SJCRH30 (cell line): Measurements from ENCODE around the gene NOL9. TPM values are rescaled to one million over a fixed set of nuclear protein-coding genes. Genes with fewer than 3 reads are reported as not detected.
A peak's percentile ranks its signal among the peaks of the same experiment; 100 is the strongest.

ENCODE experiments used
- DNase-seq, 2 experiments: peaks; one replicate each; pipeline ENCODE4 v3.0.0-alpha.2; 2015 to 2020
- H3K27ac ChIP-seq: fragments of 250-450 bp; sonication (Bioruptor Pico); 2 replicates; pipeline ENCODE4 v1.5.1; 2020; ENCODE audit warnings: mild to moderate bottlenecking, moderate library complexity
- H3K27me3 ChIP-seq: fragments of 250-450 bp; sonication (Bioruptor Pico); 2 replicates; pipeline ENCODE4 v1.5.1; 2020; ENCODE audit warnings: mild to moderate bottlenecking, moderate library complexity
- H3K36me3 ChIP-seq: fragments of 250-450 bp; sonication (Bioruptor Pico); 2 replicates; pipeline ENCODE4 v1.5.1; 2020; ENCODE audit warnings: mild to moderate bottlenecking, moderate library complexity
- H3K4me1 ChIP-seq: fragments of 250-450 bp; sonication (Bioruptor Pico); 2 replicates; pipeline ENCODE4 v1.5.1; 2020; ENCODE audit warnings: mild to moderate bottlenecking, moderate library complexity
- H3K4me3 ChIP-seq: fragments of 250-450 bp; sonication (Bioruptor Pico); 2 replicates; pipeline ENCODE4 v1.5.1; 2020; ENCODE audit warnings: mild to moderate bottlenecking, moderate library complexity
- H3K9me3 ChIP-seq: fragments of 250-450 bp; sonication (Bioruptor Pico); replicated peaks from 2 replicates; pipeline ENCODE4 v1.5.1; 2020; ENCODE audit warnings: mild to moderate bottlenecking, moderate library complexity
- total RNA-seq: library from RNA; depleted of rRNA; stranded (reverse); fragments of >200 nt; shearing (Covaris generic); gene quantifications from 2 replicates; pipeline ENCODE4 v1.2.3, GENCODE V29; 2014

The NOL9 gene
- total RNA-seq, 1 experiment from 2014 or later, result 63.5 TPM

DNA sequence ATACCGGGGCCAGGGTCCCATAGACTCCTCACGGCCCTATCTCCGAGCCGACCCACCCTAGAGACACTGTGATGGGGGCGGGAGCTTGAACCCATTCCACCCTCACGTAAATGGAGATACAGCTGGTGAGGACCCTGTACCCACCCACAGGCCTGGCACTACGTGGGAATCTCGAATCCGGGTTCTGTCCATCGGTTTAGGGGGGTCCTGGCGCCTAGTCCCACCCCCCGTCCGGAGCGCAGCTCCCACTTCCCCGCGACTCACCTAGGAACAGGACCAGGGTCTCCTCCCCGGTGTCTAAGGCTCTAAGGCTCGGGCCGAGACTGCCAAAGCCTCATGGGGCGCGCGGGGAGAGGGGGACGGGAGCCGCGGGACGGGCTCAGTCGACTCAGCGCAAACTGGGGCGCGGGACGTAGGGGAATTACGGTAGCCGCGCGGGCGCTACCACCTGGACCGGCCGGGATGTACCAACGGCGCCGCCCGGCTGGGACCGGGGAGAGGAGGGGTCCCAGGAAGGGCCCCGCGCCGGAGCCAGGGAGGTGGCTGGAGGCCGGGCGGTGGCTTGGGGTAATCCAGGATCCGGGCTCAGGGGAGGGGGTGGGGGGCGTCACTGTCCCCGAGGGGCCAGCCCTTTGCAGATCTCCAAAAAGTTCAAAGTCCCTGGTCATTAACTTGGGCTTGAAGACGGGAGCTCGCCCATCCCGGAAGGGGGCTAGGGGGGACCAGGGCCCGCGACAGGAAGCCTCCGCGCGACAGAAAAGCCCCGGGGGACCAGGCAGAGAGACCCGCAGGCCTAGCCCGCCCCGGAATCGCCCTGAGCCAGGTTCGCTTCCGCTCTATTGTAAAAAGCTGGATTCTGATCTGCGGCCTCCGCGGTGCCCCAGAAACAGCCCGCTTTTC is 63.9 kb downstream of the NOL9 start:
- Histone ChIP-seq H3K36me3 (no peaks in the 10 kb centered on the region), H3K27me3 (0 out of 2 replicates have a peak, but pooled peaks cover 2% of the 10 kb centered on the region), H3K27ac (peak overlapping the region; percentile 36; the same call in 1 of the 2 replicates), H3K4me3 (peak overlapping the region; percentile 72), H3K9me3 (no peaks in the 10 kb centered on the region), H3K4me1 (peaks cover 14% of the 10 kb centered on the region)
- DNase-seq, result peak; percentile 89 to 92

DNA sequence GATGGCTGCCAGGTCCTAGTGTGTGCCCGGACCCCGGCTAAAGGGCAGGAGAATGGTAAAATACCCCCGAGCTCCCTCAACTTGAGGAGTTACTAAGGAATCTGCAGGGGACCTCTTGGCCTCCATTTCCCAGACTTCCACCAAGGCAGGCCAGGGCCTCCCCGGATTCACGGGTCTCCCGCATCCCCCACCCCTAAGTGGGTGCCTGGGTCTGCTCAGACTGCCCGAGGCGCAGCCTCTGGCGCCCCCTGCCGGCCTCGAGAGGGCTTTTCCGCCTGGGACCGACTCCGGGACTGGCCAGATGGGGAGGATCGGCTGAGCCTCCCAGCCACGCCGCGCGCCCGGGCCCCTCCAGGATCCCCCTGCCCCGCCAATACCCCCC is 64.5 kb downstream of the NOL9 start:
- DNase-seq, result peak; percentile 83 to 90
- no peaks in the 10 kb centered on the region for H3K9me3 ChIP-seq
- no peak overlapping the region for H3K27ac ChIP-seq
- H3K4me1 ChIP-seq, result peaks cover 14% of the 10 kb centered on the region
- peak overlapping the region; percentile 72 for H3K4me3 ChIP-seq
- H3K27me3 ChIP-seq, result 0 out of 2 replicates have a peak, but pooled peaks cover 2% of the 10 kb centered on the region
- H3K36me3 ChIP-seq, result no peaks in the 10 kb centered on the region

DNA sequence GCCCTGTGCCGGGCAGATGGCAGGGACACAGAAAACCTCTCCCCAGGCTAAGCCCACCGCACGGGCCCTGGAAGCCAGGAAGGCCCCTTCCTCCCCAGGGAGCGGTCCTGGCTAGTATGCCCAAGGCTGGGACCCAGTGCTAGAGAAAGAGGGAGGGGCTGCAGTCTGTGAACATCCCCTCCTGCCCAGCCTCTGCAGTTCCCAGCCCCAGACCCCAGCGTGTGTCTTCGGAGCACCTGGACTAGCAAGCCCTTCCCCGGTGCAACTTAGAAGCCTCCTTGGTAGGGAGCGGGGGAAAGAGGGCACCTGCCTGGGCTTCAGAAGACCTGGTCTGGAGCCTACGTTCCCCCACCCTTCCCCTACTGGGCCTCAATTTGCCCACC is 64.9 kb downstream of the NOL9 start:
- Histone ChIP-seq H3K27me3 (0 out of 2 replicates have a peak, but pooled peaks cover 2% of the 10 kb centered on the region), H3K4me1 (peaks cover 14% of the 10 kb centered on the region), H3K27ac (no peak overlapping the region), H3K4me3 (peak overlapping the region; percentile 72; the same call in 1 of the 2 replicates), H3K36me3 (no peaks in the 10 kb centered on the region), H3K9me3 (no peaks in the 10 kb centered on the region)
- no peak for DNase-seq

DNA sequence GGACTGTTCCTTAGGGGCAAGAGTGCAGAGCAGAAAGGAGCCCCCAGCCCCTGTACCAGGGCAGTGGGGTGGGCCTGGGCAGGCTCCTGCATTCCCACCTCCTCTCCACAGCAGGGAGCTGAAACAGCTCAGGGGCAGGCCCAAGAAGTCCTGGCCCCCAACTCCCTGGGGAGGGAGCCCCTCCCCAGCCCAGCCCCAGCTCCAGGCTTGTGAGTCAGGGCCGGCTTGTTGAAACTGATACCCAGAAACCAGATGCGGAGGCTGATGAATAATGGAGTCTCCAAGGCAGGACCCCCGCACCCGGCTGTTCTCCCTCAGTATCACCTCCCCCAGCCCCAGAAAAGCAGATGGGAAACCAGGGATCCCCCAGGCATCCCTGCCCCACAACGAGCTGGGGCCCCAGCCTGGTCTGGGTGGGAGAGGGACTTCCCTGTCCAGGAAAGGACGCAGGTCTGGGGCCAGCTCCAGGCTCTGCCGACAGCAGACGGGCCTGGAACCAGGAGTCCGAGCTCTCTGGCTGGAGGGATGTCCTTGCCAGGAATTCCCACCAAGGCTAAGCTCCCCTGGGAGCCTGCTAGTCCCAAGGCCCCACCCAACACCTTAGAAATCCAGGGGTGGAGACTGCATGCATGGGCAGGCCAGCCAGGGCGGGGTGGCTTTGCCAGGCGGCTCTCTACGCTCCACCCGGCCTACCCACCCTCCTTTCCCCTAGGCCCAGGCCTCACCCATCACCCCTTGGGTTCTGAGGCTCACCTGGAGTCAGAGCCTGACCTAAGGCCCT is 65.5 kb downstream of the NOL9 start:
- H3K27ac ChIP-seq, result no peak overlapping the region
- H3K4me1 ChIP-seq, result peaks cover 14% of the 10 kb centered on the region
- no peak overlapping the region for H3K4me3 ChIP-seq
- H3K9me3 ChIP-seq, result no peaks in the 10 kb centered on the region
- H3K27me3 ChIP-seq, result 0 out of 2 replicates have a peak, but pooled peaks cover 2% of the 10 kb centered on the region
- no peak for DNase-seq
- H3K36me3 ChIP-seq, result no peaks in the 10 kb centered on the region

DNA sequence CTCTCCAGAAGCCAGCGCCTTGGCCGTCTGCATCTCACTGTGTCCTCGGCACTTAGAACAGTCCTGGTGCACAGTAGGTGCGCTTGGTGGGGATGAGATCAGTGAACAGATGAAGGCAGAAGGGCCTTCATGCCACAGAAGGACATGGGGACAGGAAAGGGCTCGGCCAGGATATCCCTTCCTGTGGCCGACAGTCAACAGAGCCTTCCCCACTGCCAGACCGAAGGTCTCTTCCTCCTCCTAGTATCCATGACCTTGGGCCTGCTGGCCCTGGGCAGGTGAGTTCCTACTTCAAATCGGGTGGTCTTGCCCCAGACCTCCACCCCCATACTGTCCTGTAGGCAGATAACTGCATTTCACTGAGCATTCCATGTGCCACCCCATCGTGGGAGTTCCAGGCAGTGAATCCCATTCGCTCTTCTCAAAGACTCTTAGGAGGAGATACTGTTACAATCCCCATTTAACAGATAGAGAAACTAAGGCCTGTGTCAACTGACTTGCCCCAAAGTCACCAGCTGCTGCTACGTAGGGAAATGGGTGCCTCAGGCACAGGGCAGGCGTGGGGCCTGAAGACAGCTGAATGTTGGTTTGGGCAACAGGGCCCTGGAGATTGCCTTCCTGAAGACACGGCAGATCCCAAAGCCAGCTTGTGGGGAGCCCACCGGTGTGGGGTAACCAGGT is 66.4 kb downstream of the NOL9 start:
- Histone ChIP-seq H3K4me3 (no peak overlapping the region), H3K27ac (no peak overlapping the region), H3K27me3 (0 out of 2 replicates have a peak, but pooled peaks cover 2% of the 10 kb centered on the region), H3K36me3 (no peaks in the 10 kb centered on the region), H3K4me1 (peaks cover 14% of the 10 kb centered on the region), H3K9me3 (no peaks in the 10 kb centered on the region)
- no peak for DNase-seq

DNA sequence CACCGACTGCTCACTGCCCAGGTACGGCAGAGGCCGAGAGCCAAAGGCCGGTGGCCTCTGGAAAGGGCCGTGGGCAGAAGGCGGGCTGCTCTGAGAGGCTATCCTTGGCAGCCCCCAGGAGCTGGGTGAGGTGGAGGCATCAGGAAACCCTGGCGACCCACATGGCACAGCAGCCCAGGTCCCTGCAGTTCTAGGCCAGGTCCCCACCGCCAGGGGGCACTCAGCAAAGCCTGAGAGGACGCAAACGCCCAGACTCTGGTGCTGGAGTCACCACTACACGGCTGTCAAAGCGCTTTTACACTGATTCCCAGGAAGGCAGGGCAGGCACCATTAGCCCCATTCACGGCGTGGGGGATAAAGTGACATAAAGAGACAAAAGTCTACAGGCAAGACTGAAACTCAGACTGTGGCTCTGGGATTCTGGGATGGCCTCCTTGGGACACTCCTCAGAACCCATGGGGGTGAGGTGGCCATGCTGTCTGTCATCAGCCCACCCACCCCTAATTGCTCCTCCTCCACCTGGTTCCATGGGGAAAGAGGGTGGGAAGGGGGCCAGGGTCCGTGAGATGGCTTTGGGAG is 67.8 kb downstream of the NOL9 start:
- peak; percentile 91 to 94 for DNase-seq
- Histone ChIP-seq H3K4me1 (peaks cover 14% of the 10 kb centered on the region), H3K27me3 (0 out of 2 replicates have a peak, but pooled peaks cover 2% of the 10 kb centered on the region), H3K4me3 (no peak overlapping the region), H3K36me3 (no peaks in the 10 kb centered on the region), H3K27ac (no peak overlapping the region), H3K9me3 (no peaks in the 10 kb centered on the region)

DNA sequence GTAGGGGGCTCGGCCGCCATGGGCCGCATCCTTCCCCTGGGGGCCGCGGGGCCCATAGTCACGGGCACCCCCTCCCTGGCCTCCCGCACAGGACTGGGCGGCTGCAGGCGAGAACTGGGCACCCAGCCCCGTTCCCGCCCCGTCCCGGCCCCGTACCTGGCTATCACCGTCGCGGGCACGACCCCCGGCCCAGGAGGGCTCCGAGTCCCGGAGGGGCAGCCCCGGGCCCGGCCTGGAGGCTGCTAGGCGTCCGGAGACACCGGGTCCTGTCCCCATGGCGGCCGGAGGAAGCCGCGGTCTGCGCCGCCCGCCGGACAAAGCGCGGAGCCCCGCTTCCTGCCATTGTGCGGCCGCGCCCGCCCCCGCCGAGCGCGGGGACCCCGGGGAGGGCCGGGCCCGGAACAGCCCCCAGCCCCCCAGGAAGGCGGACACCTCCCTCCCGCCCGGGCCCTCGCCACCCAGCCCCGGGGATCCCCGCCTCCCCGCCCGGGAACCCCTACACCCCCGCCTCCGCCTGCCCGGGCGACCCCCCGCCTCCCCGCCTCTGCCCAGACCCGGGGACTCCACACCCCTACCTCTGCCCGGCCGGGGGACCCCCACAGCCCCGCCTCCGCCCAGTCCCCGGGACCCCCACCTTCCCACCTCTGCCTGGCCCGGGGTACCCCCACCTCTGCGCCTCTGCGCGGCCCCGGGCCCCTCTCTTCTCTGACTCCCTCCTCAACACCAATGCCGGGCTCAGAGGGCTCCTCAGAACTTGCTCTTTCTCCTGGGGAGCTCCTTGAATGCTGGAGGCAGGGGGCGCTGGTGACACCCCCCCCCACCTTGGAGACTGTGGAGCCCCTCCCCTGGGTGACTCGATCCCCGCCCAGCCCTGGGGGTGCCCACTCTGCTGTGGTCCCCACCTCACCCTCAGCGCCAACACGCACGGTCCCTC is 68.9 kb downstream of the NOL9 start:
- no peaks in the 10 kb centered on the region for H3K36me3 ChIP-seq
- no peak for DNase-seq
- H3K4me1 ChIP-seq, result peaks cover 14% of the 10 kb centered on the region
- 0 out of 2 replicates have a peak, but pooled peaks cover 2% of the 10 kb centered on the region for H3K27me3 ChIP-seq
- H3K9me3 ChIP-seq, result no peaks in the 10 kb centered on the region
- no peak overlapping the region for H3K4me3 ChIP-seq
- H3K27ac ChIP-seq, result no peak overlapping the region

DNA sequence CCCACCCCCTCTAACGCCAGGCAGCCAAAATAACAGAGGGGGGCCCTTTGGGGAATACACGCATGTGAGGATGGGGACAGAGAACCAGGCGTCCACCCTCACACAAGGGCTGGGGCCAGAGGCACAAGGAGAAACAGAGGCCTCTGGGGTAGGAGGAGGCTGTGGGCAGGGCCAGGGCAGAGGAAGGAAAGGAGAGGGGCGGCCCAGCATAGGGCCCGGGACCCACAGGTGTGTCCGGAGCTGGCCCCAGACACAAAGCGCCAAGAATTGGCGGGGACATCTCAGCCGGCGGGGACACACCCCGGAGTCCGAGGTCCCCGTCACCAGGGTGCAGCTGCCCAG is 69.5 kb downstream of the NOL9 start:
- H3K27me3 ChIP-seq, result 0 out of 2 replicates have a peak, but pooled peaks cover 2% of the 10 kb centered on the region
- H3K4me3 ChIP-seq, result no peak overlapping the region
- no peaks in the 10 kb centered on the region for H3K36me3 ChIP-seq
- no peak overlapping the region for H3K27ac ChIP-seq
- H3K4me1 ChIP-seq, result peaks cover 14% of the 10 kb centered on the region
- DNase-seq, result no peak
- no peaks in the 10 kb centered on the region for H3K9me3 ChIP-seq

DNA sequence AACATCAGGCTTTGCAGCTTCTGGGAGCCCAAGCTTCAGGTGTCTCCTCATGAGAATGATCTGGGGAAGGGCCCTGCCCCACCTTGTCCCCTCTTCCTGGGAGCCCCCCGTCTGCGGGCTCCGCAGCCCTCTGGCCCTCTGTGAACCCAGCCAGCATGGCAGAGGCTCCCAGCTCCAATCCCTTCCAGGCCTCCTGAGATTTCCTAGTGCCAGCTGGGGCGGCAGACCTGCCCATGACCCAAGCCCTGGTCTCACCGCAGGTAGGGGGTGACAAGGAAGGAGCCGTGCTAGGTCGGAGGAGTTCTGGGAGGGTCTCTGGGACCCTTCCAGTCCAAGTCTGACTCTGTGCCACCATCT is 70.6 kb downstream of the NOL9 start:
- DNase-seq, result no peak
- Histone ChIP-seq H3K27ac (no peak overlapping the region), H3K9me3 (no peaks in the 10 kb centered on the region), H3K36me3 (no peaks in the 10 kb centered on the region), H3K27me3 (no peaks in the 10 kb centered on the region), H3K4me1 (peaks cover 3% of the 10 kb centered on the region), H3K4me3 (no peak overlapping the region)

DNA sequence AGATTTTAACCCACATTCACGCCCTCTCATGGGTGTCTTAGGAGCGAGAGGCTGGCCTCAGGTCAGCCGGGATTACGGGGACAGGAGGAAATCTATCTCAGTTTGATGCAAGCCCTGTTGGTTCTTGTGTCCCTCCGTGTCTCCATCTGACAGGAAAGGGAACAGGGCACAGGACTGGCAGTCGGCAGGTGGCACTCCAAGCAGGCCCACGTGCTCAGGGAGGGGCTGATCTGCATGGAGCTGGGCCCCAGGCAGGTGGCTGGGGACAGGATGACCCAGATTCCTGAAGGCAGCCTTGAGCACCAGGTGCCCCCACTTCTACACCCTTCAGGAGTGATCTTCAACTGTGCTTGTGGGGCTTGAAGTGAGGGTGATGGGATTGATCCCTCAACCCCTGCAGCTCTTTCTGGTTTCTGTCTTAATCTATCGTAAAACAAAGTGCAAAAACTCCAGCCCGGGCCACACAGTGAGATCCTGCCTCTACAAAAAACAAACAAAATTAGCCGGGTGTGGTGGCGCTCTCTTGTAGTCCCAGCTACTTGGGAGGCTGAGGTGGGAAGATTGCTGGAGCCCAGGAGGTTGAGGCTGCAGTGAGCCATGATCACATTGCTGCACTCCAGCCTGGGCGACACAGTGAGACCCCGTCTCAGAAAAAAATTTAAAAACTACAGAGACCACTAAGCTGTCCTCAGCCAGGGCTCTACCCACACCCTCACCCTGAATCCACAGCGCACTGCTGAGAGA is 71.1 kb downstream of the NOL9 start:
- H3K9me3 ChIP-seq, result no peaks in the 10 kb centered on the region
- H3K36me3 ChIP-seq, result no peaks in the 10 kb centered on the region
- H3K4me3 ChIP-seq, result no peak overlapping the region
- no peaks in the 10 kb centered on the region for H3K27me3 ChIP-seq
- no peak for DNase-seq
- H3K27ac ChIP-seq, result no peak overlapping the region
- peaks cover 2% of the 10 kb centered on the region; the same call in 1 of the 2 replicates for H3K4me1 ChIP-seq

DNA sequence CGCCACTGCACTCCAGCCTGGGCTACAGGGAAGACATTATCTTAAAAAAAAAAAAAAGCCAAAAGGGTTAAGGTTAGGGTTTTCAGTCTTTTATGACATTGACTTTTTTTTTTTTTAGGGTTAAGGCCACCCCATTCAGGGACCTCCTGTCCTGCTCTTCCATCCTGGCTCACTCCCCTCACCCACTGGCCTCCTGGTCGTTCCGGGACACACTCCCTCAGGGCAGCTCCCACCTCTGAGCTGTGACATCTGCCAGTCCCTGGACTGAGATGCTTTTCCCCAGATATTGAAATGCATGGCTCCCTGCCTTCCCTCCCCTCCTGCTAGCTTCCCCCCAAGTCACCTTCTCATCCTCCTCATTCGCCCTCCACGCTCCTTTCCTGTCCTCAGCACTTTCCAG is 72.5 kb downstream of the NOL9 start:
- Histone ChIP-seq H3K36me3 (no peaks in the 10 kb centered on the region), H3K27me3 (no peaks in the 10 kb centered on the region)
- DNase-seq, result no peak

DNA sequence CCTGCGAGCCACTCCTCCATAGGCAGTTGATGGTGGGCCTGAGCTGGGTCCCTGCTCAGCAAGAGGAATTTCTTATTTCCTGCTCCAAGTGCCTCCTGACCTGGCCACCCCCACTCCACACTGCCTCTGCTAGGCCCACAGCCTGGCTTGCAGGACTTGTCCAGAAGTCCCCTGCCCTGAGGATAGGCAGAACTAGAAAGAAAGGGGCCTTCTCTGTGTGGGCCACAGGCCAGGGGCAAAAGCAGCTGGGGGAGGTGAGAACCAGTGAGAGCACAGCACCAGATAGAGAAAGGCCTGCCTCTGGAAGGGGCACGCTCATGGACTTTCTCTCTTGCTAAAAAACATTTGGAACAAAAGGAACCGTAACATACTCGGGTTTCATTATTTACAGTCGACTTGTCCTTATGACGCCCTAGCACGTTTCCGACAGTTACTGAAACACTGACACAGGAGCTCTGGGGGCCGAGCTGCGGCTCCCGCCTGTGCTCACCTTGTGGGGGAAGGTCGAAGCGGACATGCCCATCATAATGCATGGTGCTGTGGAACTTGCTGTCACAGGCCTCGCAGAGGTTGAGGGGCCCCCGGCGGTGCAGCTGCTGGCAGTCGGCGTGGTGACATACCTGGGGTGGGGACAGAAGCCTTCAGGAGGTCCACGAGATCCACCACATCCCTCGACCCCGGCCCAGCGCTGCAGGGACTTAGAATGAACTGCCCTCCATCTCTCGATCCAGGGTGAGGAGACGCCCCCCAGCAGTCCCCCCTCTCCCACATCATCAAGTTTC is 77.1 kb downstream of the NOL9 start:
- Histone ChIP-seq H3K9me3 (no peaks in the 10 kb centered on the region), H3K4me3 (no peak overlapping the region)
- DNase-seq, result no peak

More for the DNA sequence above, 72.5 kb downstream of the NOL9 start:
- Histone ChIP-seq H3K9me3 (no peaks in the 10 kb centered on the region), H3K27ac (no peak overlapping the region), H3K4me1 (peaks cover under 1% of the 10 kb centered on the region; the same call in 1 of the 2 replicates), H3K4me3 (no peak overlapping the region)

More for the DNA sequence above, 77.1 kb downstream of the NOL9 start:
- no peaks in the 10 kb centered on the region for H3K36me3 ChIP-seq
- no peaks in the 10 kb centered on the region for H3K4me1 ChIP-seq
- H3K27ac ChIP-seq, result no peak overlapping the region
- H3K27me3 ChIP-seq, result no peaks in the 10 kb centered on the region
